Kidney epithelial cell (primary cell): ENCODE measurements around the gene FAM210A. TPM values are rescaled to one million over a fixed set of nuclear protein-coding genes. Genes with fewer than 3 reads are reported as not detected.

Experiments
- DNase-seq: peaks from one replicate; pipeline ENCODE4 v3.0.0-alpha.2; 2010; ENCODE audit warnings: low read depth
- H3K27me3 ChIP-seq: 2 replicates; pipeline ENCODE4 v1.6.0; 2011; ENCODE audit warnings: low read length; ENCODE audit not compliant: control insufficient read depth, insufficient read depth
- H3K36me3 ChIP-seq: 2 replicates; pipeline ENCODE4 v1.5.1; 2011; ENCODE audit warnings: low read length; ENCODE audit not compliant: control insufficient read depth, insufficient read depth
- H3K4me3 ChIP-seq: 2 replicates; pipeline ENCODE4 v1.5.1; 2011; ENCODE audit warnings: low read depth, mild to moderate bottlenecking, control low read depth, low read length
- CTCF ChIP-seq: IDR thresholded peaks from 2 replicates; pipeline ENCODE4 v1.5.1; 2011; ENCODE audit warnings: mild to moderate bottlenecking, moderate library complexity, low read length, control low read depth, inconsistent platforms; ENCODE audit not compliant: insufficient read depth, poor library complexity, severe bottlenecking
- total RNA-seq: library from RNA; depleted of rRNA; stranded (reverse); fragments of >200 nt; gene quantifications from 2 replicates; pipeline ENCODE4 v1.2.3, GENCODE V29; 2015

FAM210A gene
- total RNA-seq, 1 donor from 2014 or later = 13.6 TPM

DNA sequence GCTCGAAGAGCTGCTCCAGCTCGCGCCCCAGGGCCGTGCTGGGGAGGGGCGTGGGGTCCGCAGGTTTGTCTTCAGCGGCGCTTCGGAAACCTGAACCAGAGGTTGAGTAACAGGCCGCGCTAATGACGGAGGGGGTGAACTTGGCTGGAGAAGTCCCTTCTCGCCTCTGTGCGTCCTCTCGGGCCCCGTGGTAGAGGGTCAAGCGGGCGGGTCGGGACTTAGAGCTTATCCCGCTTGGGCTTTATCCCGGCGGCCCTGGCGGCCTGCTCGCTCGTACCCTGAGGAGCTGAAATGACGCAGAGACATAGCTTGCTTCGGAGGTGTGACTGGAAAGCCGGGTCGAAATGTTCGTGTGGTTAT, 594 bp upstream of the FAM210A start:
- no peak for DNase-seq
- Histone ChIP-seq H3K27me3 (no peaks in the 10 kb centered on the region), H3K36me3 (no peaks in the 10 kb centered on the region), H3K4me3 (peak overlapping the region; percentile 51)
- TF ChIP-seq CTCF = no peak

GRCh38 chr18:13725566-13726231, 659 bp downstream of the FAM210A start:
- no peak for TF ChIP-seq CTCF
- no peak for DNase-seq
- no peaks in the 10 kb centered on the region for H3K27me3 ChIP-seq
- no peaks in the 10 kb centered on the region for H3K36me3 ChIP-seq
- H3K4me3 ChIP-seq = peak overlapping the region; percentile 51

DNA sequence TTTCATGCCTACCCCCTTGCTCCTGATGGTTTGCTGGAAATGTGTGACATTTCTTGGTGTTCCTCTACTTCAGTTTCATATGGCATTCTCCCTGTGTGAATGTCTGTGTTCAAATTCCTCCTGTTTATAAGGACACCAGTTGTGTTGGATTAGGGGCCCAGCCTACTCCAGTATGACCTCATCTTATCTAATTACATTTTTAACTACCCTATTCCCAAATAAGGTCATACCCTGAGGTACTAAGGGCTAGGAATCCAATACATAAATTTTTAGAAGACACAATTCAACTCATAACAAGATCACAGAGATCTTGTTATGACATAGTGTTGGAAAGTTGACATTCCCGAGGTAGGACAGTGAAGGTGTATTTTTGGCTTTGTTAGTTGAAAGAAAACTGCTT, 5.5 kb downstream of the FAM210A start:
- TF ChIP-seq CTCF = no peak

DNA sequence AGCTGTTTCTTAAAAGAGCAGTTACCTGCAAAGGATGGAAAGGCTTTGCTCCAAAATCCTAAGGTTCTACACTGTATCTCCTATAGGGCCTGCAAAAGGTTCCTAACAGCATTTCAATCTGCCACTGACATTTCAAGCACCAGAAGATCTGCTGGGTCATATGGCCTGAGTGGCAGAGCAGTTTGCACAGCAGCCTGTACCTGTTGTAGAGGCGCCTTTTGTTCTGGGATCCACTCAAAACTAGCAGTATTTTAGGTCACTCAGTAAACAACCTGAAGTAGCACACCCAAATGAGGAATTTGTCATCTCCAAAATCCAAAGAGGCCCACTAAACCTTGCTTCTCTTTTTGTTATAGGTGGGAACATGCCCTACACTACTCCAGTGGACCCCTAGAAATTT, 6.2 kb downstream of the FAM210A start:
- DNase-seq = no peak
- no peak for TF ChIP-seq CTCF
- Histone ChIP-seq H3K36me3 (no peaks in the 10 kb centered on the region), H3K4me3 (no peak overlapping the region), H3K27me3 (no peaks in the 10 kb centered on the region)

More for the DNA sequence above, 5.5 kb downstream of the FAM210A start:
- Histone ChIP-seq H3K36me3 (no peaks in the 10 kb centered on the region), H3K4me3 (no peak overlapping the region), H3K27me3 (no peaks in the 10 kb centered on the region)
- DNase-seq = no peak

GRCh38 chr18:13716916-13717315, 9.4 kb downstream of the FAM210A start:
- no peaks in the 10 kb centered on the region for H3K36me3 ChIP-seq
- no peak for DNase-seq
- H3K27me3 ChIP-seq = no peaks in the 10 kb centered on the region
- H3K4me3 ChIP-seq = no peak overlapping the region
- no peak for TF ChIP-seq CTCF

DNA sequence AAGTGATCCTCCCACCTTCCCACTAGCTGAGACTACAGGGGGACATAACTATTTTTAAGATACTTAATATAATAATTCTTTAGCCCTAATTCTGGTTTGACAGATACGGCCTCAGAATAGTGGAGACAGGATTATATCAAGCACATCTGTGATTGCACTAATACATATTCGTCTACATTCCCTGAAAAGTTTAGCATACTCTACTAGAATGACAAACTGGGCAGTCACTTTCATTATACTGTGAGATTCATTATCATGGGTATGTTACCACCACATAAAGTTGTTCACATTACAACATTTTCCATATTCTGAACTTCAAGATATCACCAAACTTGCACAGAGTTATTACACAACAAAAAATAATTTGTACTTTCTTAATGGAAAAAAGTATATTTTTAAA, 11.0 kb downstream of the FAM210A start:
- Histone ChIP-seq H3K4me3 (no peak overlapping the region), H3K27me3 (no peaks in the 10 kb centered on the region), H3K36me3 (no peaks in the 10 kb centered on the region)
- no peak for TF ChIP-seq CTCF
- DNase-seq = no peak
